Measurements from ENCODE around the gene EFHC1.
A peak's percentile ranks its signal among the peaks of the same experiment; 100 is the strongest.

EFHC1 gene

DNA sequence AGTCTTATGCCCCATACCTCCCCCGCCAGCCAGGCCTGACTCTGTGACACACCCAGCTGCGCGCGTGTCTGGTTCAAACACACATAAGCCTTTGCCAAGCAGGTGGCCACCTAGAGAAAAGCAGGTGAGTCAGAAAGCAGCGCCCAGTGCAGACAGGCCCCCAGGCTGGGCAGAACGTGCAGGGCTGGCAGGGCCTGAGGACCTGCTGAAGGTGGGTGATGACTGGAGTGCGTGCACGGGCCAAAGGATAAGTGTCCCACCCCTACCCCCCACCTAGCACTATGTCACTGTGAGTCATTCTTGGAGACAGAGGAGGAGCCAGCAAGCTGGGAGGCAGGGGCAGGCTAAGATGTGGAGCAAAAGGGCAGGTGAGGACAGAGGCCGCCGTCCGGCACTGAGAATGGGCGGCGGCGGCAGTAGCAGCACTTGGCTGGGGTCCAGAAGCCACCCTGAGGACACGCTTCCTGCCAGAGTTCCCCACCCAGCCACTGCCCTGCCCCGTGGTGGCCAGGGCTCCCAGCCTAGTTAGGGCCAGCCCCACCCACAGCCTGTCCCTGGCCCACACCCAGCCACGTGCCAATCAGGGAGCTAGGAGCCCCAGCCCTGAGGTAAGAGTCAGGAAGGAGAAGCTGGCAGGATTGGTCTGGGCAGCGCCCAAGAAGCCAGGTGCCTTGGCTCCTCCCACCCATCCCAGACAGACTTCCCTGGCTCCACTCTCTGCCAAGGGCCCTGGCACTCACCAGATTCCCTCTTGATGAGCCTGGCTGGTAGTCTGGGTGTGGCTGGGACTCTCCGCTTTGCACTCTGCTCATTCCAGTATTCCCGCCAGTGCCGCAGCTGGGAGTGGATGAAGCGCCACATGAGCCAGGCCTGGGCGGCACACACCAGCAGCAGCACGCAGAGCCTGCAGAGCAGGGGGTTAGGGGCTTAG, 84.0 kb downstream of the EFHC1 start:
- peak; percentile 91 for DNase-seq

- no peak for DNase-seq
These were observed 84.6 kb downstream of the EFHC1 start for GRCh38 chr6:52504782-52505136.

DNA sequence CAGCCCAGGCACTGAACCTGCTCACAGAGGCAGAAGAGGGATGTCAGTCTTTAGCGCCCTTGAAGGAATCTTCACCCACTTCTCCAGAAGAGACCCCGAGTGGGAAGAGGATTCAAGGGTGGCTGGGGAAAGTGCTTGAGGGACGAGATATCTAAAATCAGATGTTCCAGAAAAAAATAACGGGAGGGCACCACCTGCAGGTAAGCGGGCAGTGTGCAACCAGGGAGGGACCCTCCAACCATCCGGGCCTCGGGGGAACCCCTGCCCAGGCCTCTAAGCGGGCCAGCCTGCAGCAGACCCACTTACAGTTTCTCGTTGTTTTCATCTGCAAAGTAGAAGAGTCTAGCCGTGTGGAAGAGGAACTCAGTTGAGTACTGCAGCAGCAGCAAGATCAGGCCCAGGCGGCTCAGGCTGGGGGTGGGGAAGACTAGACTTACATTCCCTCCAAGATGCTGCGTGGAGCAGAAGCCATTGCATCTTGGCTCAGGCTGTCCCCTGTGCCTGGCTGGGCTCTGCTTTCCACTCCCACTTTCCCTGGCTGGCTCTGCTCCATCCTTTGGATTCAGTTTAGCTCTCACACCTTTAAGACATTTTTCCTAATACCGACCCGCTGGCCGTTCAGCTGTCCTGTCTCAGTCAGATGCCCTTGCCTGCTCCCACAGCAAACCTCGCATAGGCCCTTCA, 85.7 kb downstream of the EFHC1 start:
- no peak for DNase-seq

- no peak for DNase-seq
These were observed 86.3 kb downstream of the EFHC1 start for GRCh38 chr6:52506476-52506875.

- DNase-seq, result no peak
These were observed 87.6 kb downstream of the EFHC1 start for GRCh38 chr6:52507557-52508260.

- DNase-seq, result no peak
These were observed 88.2 kb downstream of the EFHC1 start for GRCh38 chr6:52508261-52508739.

GRCh38 chr6:52509281-52510212, 89.4 kb downstream of the EFHC1 start:
- no peak for DNase-seq

DNA sequence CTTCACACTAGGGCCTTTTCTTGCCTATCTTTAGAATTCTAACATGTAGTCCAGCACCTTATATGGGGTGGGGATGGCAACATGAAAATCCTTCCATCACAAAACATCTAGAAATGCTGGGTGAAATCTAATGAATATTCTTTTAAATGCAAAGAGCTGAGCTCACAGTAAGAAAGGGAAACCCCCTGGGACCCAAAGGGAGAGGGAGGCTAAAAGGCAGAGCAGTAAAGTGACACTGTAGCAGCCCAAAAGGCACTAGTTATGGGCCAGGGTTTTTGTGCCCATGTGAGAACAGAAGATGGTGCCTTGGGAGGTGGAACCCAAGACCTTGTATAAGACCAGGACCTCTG, 90.0 kb downstream of the EFHC1 start:
- DNase-seq, result no peak

DNA sequence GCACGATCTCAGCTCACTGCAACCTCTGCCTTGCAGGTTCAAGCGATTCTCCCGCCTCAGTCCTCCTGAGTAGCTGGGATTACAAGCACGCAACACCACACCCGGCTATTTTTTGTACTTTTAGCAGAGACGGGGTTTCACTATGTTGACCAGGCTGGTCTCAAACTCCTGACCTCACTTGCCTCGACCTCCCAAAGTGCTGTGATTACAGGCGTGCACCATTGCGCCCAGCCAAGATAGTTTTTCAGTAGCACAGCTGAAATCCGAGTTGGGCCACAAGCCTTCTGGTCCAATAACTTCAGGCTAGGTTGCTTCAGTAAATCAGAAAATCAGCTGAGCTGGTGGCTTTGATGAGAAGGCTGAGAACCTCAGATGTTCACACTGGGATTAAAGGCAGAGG, 91.0 kb downstream of the EFHC1 start:
- DNase-seq, result no peak

DNA sequence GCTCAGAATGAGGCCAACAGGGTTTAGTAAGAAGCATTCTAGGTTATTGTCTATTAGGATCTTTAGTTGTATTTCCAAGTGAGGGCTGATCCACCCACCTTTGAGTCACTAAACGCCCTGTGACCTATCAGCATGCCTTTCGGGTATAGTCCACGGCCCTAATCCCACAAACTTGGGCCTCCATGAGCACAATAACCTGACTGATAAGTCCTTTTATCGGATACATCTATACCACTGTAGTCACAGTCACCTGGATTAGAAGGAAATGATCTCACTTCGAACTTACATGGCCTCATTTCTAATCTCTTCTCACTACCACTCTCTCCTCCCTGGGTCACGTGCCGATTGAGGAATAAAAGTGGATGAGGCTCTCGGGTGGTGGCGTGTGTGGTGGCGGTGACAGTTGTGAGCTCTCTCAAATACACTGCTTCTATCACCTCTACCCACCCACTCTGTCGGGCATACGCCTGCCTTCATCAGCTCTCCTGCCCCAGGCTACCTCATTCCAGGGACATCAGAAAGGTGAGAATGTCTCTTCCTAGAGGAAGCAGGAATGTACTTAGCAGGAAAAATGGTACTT, 91.5 kb downstream of the EFHC1 start:
- no peak for DNase-seq

GRCh38 chr6:52512199-52512598, 92.1 kb downstream of the EFHC1 start:
- no peak for DNase-seq

GRCh38 chr6:52513464-52513863, 93.3 kb downstream of the EFHC1 start:
- no peak for DNase-seq

DNA sequence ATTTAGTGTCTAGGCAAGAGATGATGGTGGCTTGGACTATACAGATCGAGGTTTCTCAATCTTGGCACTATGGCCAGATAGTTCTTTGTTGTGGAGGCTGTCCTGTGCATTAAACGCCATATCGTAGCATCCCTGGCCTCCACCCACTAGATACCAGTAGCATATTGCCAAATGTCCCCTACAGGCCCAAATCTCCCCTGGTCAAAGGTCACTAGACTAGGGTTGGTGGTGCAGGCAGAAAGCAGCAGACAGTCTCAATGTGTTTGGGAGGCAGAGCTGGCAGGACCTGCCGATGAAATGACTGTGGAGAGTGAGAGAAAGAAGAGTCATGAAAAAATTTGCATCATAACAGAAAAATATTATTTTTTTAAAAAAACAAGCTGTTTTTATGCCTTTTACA, 93.8 kb downstream of the EFHC1 start:
- no peak for DNase-seq

- no peak for DNase-seq
These were observed 94.4 kb downstream of the EFHC1 start for GRCh38 chr6:52514514-52514913.

GRCh38 chr6:52515219-52515960, 95.2 kb downstream of the EFHC1 start:
- no peak for DNase-seq

- no peak for DNase-seq
These were observed 96.1 kb downstream of the EFHC1 start for GRCh38 chr6:52516269-52516668.

- DNase-seq, result no peak
These were observed 96.8 kb downstream of the EFHC1 start for GRCh38 chr6:52516943-52517342.

DNA sequence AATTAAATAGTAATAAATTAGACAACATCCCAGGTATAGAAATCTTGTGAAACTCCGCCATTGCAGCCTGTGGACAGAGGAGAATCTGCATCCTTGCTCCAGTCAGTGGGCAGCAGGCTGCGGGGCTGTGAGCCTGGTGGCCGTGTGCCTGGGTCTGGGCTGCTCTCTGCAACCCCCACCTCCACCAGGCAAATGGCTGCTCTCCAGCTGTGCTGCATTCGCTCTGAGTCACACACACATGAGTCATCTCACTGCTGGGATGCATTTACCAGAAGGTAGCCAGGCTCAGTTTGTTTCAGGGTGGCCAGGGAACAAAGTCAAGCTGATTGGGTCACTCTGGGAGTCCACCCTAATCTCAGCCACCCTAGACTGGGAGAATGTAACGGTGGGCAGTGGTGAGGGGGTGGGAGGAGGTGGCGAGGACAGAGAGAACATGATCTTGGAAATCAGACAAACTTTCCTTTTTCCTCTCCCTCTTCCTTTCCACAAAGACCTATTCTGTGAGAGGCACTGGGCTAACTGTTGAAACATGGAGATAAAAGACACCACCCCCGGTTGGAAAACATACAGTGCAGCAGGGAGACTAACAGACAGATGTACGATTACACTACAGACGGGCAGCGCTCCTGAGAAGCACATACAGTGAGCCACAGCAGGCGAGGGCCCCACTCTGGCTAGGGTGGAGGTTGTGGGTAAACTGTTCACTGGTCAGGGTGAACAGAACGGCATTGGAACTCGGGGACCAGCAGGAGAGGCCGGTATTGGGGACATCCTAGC, 97.5 kb downstream of the EFHC1 start:
- DNase-seq, result no peak

- no peak for DNase-seq
These were observed 98.3 kb downstream of the EFHC1 start for GRCh38 chr6:52518279-52518945.

DNA sequence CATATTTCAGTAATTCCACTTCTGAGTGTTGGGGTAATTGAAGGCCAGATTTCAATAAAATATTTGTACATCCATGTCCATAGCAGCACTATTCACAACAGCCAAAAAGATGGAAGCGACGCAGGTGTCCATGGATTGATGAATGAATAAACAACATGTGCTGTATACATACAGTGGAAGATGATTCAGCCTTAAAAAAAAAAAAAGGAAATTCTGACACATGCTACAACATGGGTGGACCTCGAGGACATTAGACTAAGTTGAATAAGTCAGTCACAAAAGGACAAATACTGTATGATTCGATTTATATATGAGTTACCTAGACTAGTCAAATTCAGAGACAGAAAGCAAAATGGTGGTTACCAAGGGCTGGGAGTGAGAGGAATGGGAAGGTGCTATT, 99.5 kb downstream of the EFHC1 start:
- no peak for DNase-seq
